HFF-Myc (cell line): ENCODE measurements around the gene SPPL3.
"Not testable (repeated sequence)": the region's sequence is repeated elsewhere in the genome, so short reads cannot be mapped to it uniquely, and the experiment has no call there.

Source experiments
- DNase-seq: peaks from one replicate; pipeline ENCODE4 v3.0.0-alpha.2; 2011; ENCODE audit warnings: low read depth; ENCODE audit errors: extremely low read depth
- H3K4me3 ChIP-seq: replicated peaks from 2 replicates; pipeline ENCODE4 v1.5.1; 2011; ENCODE audit warnings: low read depth, mild to moderate bottlenecking, control low read depth, low read length
- CTCF ChIP-seq: IDR thresholded peaks from 2 replicates; pipeline ENCODE4 v1.5.1; 2012; ENCODE audit warnings: mild to moderate bottlenecking, low read depth, low read length, control low read depth; ENCODE audit errors: missing control alignments

Gene SPPL3

GRCh38 chr12:120904197-120904773 is at the start of gene SPPL3:
Gene SPPL3 (minus strand): TSS chr12:120904358. CDS start chr12:120903867, 491 bp downstream.
- peak; percentile 33 for DNase-seq
- TF ChIP-seq CTCF: no peak

DNA sequence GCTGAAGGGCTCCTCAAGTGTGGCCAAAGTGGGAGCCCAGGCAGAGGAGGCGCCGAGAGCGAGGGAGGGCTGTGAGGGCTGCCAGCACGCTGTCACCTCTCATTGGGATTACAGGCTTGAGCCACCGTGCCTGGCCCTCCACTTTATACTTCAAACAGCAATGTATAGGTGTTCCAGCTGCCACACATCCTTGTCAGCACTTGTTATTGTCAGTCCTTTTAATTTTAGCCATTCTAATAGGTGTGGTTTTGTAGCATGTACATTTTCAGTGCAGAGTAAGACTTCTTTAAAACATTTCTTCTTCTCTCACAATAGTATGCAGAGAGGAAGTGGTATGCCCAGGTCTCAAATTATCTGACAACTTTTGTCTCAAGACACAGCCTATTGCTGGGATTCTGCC is 46.6 kb upstream of the SPPL3 start:
- no peak for TF ChIP-seq CTCF
- H3K4me3 ChIP-seq: no peak overlapping the region
- DNase-seq: no peak

More at GRCh38 chr12:120904197-120904773, at the start of gene SPPL3:
- H3K4me3 ChIP-seq: peak within 1 kb of the TSS; percentile 85

DNA sequence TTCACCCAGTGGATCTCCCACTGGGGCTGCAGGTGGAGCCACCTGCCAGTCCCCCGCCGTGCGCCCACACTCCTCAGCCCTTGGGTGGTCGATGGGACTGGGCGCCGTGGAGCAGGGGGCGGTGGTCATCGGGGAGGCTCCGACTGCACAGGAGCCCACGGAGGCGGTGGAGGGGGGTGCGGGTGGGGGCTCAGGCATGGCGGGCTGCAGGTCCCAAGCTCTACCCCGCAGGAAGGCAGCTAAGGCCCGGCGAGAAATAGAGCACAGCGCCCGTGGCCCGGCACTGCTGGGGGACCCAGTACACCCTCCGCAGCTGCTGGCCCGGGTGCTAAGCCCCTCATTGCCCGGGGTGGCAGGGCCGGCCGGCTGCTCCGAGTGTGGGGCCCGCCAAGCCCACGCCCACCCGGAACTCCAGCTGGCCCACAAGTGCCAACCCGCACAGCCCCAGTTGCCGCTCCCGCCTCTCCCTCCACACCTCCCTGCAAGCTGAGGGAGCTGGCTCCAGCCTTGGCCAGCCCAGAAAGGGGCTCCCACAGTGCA is 46.2 kb upstream of the SPPL3 start:
- H3K4me3 ChIP-seq, DNase-seq: not testable (repeated sequence)

GRCh38 chr12:120945516-120945915 is 41.4 kb upstream of the SPPL3 start:
- not testable (repeated sequence) for DNase-seq, H3K4me3 ChIP-seq

GRCh38 chr12:120944645-120945217 is 40.6 kb upstream of the SPPL3 start:
- peak; percentile 86 for TF ChIP-seq CTCF
- no peak overlapping the region for H3K4me3 ChIP-seq
- DNase-seq: peak; percentile 11

- H3K4me3 ChIP-seq: no peak overlapping the region
- no peak for DNase-seq
- no peak for TF ChIP-seq CTCF
Observed at GRCh38 chr12:120943482-120943881, 39.3 kb upstream of the SPPL3 start.

- TF ChIP-seq CTCF: no peak
- no peak overlapping the region for H3K4me3 ChIP-seq
- DNase-seq: no peak
Observed at GRCh38 chr12:120941846-120942405, 37.8 kb upstream of the SPPL3 start.
